ENCODE data around the gene MZF1.
A peak's percentile ranks its signal among the peaks of the same experiment; 100 is the strongest.
"Not testable (repeated sequence)": the region's sequence is repeated elsewhere in the genome, so short reads cannot be mapped to it uniquely, and the experiment has no call there.

MZF1 gene

DNA sequence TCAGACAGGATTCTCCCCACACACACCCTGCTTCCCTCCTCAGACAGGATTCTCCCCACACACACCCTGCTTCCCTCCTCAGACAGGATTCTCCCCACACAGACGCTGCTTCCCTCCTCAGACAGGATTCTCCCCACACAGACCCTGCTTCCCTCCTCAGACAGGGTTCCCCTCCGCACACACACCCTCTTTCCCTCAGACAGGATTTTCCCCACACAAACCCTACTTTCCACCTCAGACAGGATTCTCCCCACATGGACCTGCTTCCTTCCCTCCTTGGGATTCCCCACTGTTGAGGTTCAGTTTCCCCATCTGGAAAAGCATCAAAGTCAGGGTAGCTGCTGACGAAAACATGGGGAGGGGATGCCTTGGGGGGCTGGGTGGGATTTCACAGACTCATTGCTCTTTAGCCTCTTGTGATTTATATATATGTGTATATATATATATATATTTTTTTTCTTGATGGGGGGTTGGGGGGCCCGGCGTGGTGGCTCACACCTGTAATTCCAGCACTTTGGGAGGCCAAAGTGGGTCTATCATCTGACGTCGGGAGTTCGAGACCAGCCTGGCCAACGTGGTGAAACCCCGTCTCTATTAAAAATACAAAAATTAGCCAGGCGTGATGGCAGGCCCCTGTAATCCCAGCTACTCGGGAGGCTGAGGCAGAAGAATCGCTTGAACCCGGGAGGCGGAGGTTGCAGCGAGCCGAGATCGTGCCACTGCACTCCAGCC, 30.3 kb downstream of the MZF1 start:
- DNase-seq (ENCODE audit: low spot score): not testable (repeated sequence)

GRCh38 chr19:58539169-58539559, 34.0 kb downstream of the MZF1 start:
- DNase-seq (ENCODE audit: low spot score): not testable (repeated sequence)

GRCh38 chr19:58538257-58539168, 34.6 kb downstream of the MZF1 start:
- no peak for DNase-seq (ENCODE audit: low spot score)

GRCh38 chr19:58536852-58537798, 36.0 kb downstream of the MZF1 start:
- no peak for DNase-seq (ENCODE audit: low spot score)

- DNase-seq (ENCODE audit: low spot score): no peak
Measured at GRCh38 chr19:58535857-58536256, 37.3 kb downstream of the MZF1 start.

GRCh38 chr19:58531034-58531840, 41.9 kb downstream of the MZF1 start:
- DNase-seq (ENCODE audit: low spot score): no peak

- no peak for DNase-seq (ENCODE audit: low spot score)
Measured at GRCh38 chr19:58529405-58529804, 43.7 kb downstream of the MZF1 start.

DNA sequence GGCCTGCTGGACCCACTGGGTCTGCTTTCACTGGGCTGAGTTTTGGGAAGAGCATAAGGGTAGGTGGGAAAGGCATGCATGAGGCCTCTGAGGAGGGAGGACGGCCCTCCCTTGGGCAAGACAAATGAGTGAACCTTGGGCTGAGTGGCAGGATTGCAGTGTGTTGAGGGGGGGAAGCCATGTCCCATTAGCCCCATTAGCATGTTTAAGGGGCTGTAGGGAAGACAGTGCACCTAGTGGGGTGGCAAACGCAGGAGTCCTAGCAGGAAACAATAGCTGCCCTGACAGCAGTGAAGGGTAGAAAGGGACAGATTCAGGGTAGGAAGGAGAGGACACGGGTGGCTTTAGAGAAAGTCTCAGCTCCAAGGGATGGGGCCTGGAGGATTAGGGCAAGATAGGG, 50.4 kb downstream of the MZF1 start:
- no peak for DNase-seq (ENCODE audit: low spot score)

GRCh38 chr19:58521651-58522050, 51.5 kb downstream of the MZF1 start:
- DNase-seq (ENCODE audit: low spot score): no peak

DNA sequence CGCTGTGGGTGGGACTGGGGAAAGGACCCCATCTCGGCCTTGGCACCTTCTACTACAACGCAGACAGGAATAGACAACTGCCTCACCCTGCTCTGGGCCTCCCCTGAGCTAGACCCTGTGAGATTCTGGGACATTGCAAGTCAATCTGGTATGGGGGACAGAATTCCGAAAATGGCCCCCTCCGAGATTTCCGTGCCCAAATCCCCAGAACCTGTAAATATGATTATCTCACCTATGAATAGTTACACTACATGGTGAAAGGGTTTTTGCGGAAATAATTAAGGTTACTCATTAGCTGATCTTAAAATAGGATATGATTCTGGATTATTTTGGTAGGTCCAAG, 52.9 kb downstream of the MZF1 start:
- DNase-seq (ENCODE audit: low spot score): no peak

DNA sequence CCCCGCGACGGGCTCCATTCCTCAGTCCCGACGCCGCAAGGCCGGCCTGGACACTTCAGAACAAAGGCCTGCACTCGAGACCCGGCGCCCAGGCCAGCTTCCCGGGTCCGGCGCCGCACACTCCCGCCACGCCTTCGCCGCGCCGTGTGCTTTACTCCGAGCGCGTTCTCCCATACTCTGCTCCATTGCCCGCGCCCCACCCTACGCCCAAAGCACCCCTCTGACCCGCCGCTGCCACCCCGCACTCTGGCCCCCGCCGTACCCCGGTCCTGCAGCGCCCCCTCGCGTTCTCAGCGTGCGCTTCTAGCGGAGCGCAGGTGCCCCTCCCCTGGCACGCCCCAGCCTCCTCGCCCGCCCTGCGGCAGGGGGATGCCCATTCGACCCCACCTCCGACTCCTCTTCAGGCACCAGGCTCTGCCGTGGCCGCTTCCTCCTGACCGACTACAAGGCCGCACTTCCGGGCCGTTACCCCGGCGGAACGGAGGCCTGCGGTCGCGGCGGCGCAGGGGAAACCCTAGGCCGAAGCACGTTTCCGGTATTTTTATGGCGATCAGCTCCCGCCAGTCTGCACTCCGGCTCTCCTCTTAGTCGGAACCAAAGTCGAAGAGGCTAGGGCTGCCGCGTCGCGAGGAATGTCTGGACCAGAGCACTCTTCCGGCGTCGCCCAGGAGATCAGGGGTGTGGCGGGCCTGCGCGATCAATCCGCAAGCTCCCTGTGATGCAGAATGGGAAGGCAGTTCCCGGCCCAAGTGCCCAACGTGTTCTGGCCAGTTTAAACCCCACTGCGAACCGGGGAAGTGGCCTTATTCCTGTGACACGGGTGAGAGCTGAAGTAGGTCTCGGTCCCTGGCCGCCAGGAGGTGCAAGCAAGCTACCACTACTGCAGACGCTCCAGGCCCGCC, 53.5 kb downstream of the MZF1 start, which contains the start of gene ZBTB45:
ZBTB45 (minus strand) TSS at position 456 of the 902 bp plus-strand sequence. CDS start 2,137 bp downstream, outside the sequence.
- peak; percentile 95 for DNase-seq (ENCODE audit: low spot score)

GRCh38 chr19:58519087-58519354, 54.1 kb downstream of the MZF1 start:
- DNase-seq (ENCODE audit: low spot score): no peak

DNA sequence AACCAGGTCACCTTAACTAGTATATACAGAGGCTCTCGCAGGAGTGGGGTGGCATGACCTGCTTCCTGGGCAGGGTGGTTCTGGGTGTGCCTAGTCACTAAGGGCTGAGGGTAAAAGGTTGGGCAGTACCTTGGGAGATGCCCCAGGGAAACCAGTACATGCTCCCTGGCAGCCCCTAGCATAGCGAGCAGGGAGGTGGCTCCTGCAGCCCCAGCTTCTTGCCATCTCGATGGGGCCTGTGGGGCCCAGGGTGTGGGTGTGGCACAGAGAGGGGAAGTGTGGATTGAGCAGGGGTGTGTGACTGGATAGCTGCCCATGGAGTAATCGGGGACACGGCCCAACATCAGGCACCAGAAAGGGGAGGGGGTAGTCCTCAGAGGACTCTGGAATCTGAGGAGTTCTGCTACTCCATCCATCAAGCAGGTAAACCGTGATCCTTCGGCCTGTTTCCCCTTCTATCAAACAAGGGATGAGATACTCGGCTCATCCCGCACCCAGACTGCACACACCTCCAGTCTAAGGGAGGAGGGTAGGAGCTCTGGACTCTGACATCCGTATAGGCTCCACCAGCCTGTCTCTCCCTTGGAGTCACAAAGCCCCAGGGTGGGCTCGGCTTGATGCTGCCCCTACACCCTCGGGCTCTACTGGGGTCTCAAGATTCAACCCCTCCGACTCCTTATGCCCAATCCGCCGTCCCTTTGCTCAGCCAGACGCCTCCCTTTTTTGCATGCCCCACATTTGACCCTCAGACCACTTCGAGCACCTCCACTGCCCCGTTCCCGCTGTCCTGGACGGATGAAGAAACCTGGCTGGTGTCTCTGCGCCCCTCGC, 54.7 kb downstream of the MZF1 start:
- no peak for DNase-seq (ENCODE audit: low spot score)

DNA sequence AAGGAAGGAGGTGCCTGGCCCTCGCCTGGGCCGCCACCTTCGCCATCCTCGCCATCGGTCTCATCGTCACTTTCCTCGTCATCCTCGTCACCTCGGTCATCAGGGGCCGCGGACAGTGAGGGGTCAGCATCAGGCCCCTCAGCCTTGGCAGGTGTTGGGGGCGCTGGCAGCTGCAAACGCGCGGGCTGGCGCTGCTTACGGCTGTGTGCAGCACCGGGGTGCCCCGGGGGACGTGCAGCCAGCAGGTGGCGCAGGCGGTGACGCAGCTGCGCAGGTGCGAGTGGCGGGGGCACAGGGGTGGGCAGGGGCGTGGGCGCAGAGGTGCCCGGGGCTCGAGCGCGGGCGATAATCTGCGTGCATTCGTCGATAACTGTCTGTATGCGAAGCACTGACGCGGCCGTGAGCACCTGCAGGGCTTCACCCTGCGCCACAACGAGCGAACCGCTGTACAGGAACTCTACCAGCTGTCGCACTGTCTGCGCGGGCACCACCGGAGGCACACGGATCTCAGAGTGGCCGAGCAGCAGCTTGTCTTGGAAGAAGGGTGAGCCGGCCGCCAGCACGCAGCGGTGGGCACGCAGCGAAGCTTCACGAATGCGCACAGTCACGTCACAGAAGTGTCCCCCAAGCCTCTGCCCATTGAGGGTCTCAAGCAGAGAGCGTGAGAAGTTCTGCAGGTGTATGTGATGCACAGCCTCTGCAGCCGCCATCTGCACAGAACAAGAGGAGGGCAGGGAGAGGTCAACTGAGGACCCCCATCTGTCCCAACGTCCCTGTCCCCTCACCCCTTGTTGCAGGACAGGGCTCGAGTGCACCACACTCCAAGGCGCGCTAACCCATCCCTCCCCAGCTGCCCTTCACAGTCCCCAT, 55.9 kb downstream of the MZF1 start:
- no peak for DNase-seq (ENCODE audit: low spot score)

GRCh38 chr19:58516246-58516836, 56.8 kb downstream of the MZF1 start:
- no peak for DNase-seq (ENCODE audit: low spot score)

DNA sequence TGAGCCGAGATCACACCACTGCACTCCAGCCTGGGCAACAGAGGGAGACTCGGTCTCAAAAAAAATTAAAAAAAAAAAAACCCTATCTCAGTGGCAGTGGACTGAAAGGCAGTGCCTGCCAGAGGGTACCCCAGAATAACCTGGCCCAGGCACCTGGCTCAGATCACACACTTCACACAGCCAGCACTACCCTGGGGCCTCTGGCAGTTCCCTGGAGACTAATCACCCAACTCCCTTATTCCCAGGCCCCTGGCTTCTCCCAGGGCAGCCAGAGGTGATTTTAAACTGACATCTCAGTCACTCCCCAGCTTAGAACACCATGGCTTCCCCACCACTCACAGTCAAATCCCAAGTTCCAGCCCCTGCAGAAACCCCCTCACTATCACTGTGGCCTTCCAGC, 57.9 kb downstream of the MZF1 start:
- DNase-seq (ENCODE audit: low spot score): no peak

GRCh38 chr19:58514564-58515022, 58.5 kb downstream of the MZF1 start:
- DNase-seq (ENCODE audit: low spot score): no peak

All from left forelimb (tissue), 1 donor.